Right renal cortex interstitium (tissue), 3 donors: ENCODE measurements around the gene C9orf153. TPM values are rescaled to one million over a fixed set of nuclear protein-coding genes. Genes with fewer than 3 reads are reported as not detected.
"Not testable (repeated sequence)": the region's sequence is repeated elsewhere in the genome, so short reads cannot be mapped to it uniquely, and the experiment has no call there.

Source experiments
- DNase-seq, 3 donors: peaks; one replicate each; pipeline ENCODE4 v3.0.0-alpha.2; 2013; ENCODE audit warnings: low read depth in 3 of 3, low spot score in 2 of 3
- polyA plus RNA-seq, 3 donors: library from polyadenylated mRNA; unstranded; fragments of 120-200 nt; gene quantifications; one replicate each; pipeline ENCODE4 v1.2.1, GENCODE V29; 2013; ENCODE audit not compliant: insufficient read length in 3 of 3

C9orf153 gene
- polyA plus RNA-seq, 3 donors: 0.24 TPM; not detected in 2

DNA sequence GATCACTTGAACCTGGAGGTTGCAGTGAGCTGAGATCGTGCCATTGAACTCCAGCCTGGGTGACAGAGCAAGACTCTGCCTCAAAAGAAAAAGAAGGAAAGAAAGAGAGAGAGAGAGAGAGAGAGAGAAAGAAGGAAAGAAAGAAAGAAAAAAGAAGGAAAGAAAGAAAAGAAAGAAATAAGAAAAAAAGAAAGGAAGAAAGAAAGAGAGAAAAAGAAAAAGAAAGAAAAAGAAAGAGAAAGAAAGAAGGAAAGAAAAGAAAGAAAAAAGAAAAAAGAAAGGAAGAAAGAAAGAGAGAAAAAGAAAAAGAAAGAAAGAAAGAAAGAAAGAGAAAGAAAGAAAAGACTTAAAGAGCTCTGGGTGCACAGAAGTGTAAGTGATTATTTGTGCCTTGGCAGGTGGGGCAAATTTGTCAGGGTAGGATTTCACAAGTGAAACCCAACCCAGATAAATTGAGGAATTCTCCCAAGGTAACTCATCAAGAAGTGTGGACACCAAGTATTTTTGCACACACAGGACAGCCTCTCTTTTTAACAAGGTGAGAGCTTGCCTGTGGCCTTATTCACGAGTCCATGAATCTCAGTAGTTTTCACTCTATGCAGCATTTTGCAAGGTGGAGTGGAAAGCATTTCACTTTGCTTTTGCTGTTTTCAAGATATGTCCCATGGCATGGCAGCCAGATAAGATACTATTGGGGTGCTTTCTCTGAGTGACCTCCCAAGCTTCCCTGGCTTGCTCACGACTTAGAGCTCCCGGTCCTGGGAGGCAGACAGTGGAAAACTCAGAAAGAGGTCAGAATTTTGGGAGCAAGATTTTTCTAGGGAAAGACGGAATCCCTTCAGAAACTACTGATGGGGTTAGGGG, 57.8 kb downstream of the C9orf153 start:
- DNase-seq: no peak

GRCh38 chr9:86200599-86201162, 58.8 kb downstream of the C9orf153 start:
- no peak for DNase-seq

DNA sequence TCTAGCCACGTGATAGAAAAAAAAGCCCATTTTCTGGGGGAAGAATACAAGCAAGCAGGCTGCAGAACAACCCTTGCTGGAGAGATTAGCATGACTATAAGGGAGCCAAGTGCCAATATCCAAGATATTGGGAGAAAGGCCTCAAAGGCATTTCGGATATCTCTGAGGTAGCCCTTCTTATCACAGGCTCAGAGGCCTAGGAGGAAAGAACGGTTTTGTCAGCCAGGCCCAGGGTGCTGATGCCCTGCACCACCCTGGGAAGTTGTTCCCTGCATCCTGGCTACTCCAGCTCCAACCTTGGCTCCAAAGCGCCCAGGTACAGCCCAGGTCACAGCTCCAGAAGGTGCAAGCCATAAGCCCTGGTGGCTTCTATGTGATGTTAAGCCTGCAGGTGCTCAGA, 66.4 kb downstream of the C9orf153 start:
- no peak for DNase-seq

- not testable (repeated sequence) for DNase-seq
These were observed 68.8 kb downstream of the C9orf153 start for GRCh38 chr9:86190700-86191099.

GRCh38 chr9:86187121-86187520, 72.3 kb downstream of the C9orf153 start:
- DNase-seq: no peak

DNA sequence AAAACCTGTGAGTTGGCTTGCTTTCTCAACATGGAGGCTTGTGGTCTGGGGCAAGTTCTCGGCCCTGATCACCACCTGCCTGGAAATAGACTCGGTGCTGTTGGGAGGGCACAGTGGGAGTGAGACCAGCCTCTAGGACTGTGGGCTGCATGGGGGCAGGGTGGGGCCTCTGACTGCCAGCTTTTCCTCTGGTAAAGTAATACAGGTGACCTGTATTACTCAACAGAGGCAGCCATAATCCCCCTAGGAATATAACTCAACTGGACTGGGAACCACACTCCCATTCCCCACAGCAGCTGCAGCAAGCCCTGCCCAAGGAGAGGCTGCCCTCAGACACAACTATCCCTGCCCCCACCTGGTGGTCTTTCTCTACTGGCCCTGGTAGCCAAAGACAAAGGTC, 72.8 kb downstream of the C9orf153 start:
- DNase-seq: no peak

DNA sequence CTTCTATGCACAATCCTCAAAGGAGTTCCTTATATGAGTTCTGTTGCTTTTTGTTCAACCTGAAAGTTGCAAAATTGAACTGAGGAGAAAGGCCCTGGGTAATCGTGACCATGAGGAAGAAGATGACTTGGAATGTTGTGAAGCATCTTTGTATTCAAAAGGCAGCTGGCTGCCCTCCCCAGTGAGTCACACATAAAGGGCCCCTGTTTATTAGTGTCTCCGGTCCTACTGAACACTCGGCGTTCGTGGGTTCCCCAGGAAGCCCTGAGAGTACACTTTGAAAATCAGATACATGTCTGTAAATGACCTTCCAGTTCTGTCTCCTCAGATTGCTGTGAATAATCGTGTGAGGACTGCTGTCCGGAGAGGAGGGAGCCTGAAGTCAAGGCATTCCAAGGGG, 73.6 kb downstream of the C9orf153 start:
- DNase-seq: no peak

GRCh38 chr9:86184138-86184524, 75.3 kb downstream of the C9orf153 start:
- no peak for DNase-seq

DNA sequence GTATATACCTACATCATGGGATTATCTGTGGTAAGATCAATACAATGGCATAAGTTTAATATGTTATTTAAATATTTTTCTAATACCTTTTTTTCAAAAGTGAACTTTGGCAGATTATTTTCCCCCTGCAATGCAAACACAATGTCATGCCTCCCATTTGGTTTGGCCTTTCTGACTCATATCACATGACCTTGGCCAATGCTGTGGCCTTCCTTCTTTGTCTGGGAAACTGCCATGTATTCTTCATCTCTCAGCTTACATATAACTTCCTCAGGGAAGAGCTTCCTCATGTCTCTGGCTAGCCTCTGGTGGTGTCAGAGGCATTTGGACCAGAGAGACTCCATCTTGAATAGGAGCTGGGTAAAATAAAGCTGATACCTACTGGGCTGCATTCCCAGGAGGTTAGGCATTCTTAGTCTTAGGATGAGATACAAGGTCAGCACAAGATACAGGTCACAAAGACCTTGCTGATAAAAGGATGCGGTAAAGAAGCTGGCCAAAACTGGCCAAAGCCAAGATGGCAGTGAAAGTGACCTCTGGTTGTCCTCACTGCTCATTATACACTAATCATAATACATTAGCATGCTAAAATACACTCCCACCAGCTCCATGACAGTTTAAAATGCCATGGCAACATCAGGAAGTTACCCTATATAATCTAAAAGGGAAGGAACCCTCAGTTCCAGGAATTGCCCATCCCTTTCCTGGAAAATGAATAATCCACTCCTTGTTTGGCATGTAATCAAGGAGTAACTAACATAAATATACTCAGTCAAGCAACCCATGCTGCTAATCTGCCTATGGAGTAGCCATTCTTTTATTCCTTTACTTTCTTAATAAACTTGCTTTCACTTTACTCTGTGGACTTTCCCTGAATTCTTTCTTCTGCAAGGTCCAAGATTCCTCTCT, 76.0 kb downstream of the C9orf153 start:
- DNase-seq: no peak

GRCh38 chr9:86181379-86182315, 77.8 kb downstream of the C9orf153 start:
- DNase-seq: no peak

- DNase-seq: no peak
These were observed 81.0 kb downstream of the C9orf153 start for GRCh38 chr9:86178503-86178902.

- DNase-seq: no peak
These were observed 81.5 kb downstream of the C9orf153 start for GRCh38 chr9:86177995-86178394.

DNA sequence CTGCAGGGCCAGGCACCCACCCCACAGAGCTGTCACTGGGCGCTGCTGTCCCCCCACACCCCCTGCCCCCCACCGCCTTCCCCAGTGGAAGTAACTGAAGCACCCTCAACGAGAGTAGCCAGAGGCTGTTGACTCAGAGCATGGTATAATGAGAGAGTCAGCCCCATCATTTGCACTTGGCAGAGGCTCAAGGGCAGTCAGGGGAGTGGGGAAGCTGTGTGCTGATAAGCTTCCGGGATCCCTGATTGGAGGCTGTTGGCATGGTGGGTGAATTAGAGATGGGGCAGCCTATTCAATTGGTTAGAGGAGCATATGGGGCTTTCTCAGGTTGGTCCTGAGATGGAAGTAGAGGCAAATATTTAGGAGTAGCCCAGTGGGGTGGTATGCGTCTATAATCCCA, 83.0 kb downstream of the C9orf153 start:
- DNase-seq: no peak

DNA sequence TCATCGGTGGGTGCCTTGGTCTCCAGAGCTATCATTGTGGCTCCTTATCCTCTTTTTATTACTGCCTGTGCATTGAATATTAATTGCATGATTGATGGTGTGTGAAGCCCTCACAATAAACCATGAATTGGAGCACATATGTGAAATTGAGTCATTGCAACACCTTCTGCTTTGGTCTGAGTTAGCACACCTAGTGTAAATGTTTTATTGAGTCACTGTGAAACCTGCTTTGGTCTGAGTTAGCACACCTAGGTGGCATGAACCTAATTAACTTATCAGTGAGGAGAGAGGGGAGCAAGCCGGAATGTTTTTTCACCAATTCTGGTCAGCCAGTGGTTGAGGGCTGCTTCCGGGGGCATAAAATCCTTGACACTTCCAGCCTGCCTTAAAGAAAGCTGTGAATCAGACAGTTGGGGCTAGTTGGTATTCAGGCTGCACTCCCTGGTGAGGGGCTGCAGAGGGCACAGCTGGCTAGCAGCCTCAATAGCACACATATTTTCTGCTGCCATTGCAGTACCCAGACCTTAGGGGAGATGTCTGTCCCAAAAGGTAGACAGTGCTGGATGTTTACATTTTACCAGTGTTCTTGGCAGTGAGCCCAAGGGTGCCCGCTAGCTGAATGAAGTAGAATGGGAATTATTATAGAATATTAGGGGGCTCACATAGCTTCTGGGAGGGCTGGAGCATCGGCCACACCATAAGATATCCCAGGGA, 83.6 kb downstream of the C9orf153 start:
- DNase-seq: no peak

GRCh38 chr9:86175223-86175622, 84.2 kb downstream of the C9orf153 start:
- no peak for DNase-seq

Other genes with a start within 250 kb of the C9orf153 start
- gene GOLM1, start 160.1 kb downstream of the C9orf153 start, polyA plus RNA-seq: 100 to 1,000 TPM; 165 to 175 (median 168) TPM
- gene ISCA1, start 22.9 kb upstream of the C9orf153 start, polyA plus RNA-seq: 10 to 100 TPM; 59.5 to 67.9 (median 62.3) TPM
- 10 to 100 TPM; 27.3 to 31.1 (median 28.9) TPM for gene TUT7, start 94.8 kb upstream of the C9orf153 start, polyA plus RNA-seq